OCI-LY7 (cell line): ENCODE results near the gene MDFIC. TPM values are rescaled to one million over a fixed set of nuclear protein-coding genes. Genes with fewer than 3 reads are reported as not detected.

ENCODE experiments used
- BruUV-seq: library from RNA; stranded (reverse); fragments of 400-500 nt; replicated peaks from 2 replicates; lab custom pipeline; 2021; lab: Mats Ljungman, UMichigan
- CTCF ChIA-PET: fragments of 300-600 bp; sonication (Branson Sonifier 250); formaldehyde crosslinking; loops from one replicate; lab custom pipeline; 2022; ENCODE audit warnings: antibody characterized with exemption; ENCODE audit not compliant: unreplicated experiment; lab: Charles Lee
- POLR2A ChIA-PET: fragments of 300-600 bp; sonication (Branson Sonifier 250); formaldehyde crosslinking; loops from one replicate; lab custom pipeline; 2022; ENCODE audit warnings: antibody characterized with exemption; lab: Charles Lee
- DNase-seq: peaks from one replicate; pipeline ENCODE4 v3.0.0-alpha.2; 2015; ENCODE audit warnings: low spot score
- H2AFZ ChIP-seq: fragments of 200-600 bp; sonication (generic), shearing (Covaris generic); 2 replicates; pipeline ENCODE4 v1.6.1; 2014; ENCODE audit warnings: mild to moderate bottlenecking, antibody characterized with exemption, low read length, moderate library complexity
- H3K27ac ChIP-seq: fragments of 200-600 bp; sonication (generic); 2 replicates; pipeline ENCODE4 v1.5.1; 2014; ENCODE audit warnings: mixed run types, low read depth, mild to moderate bottlenecking, moderate library complexity, low read length, inconsistent platforms; ENCODE audit not compliant: poor library complexity, severe bottlenecking
- H3K36me3 ChIP-seq: fragments of 200-600 bp; sonication (generic); 2 replicates; pipeline ENCODE4 v1.6.1; 2014; ENCODE audit warnings: mild to moderate bottlenecking, antibody characterized with exemption, low read length, moderate library complexity, mixed read lengths; ENCODE audit not compliant: insufficient read depth
- H3K4me1 ChIP-seq: fragments of 200-600 bp; sonication (generic); 2 replicates; pipeline ENCODE4 v1.5.1; 2014; ENCODE audit warnings: mild to moderate bottlenecking, low read length; ENCODE audit not compliant: insufficient read depth, poor library complexity, severe bottlenecking
- H3K4me2 ChIP-seq: fragments of 200-600 bp; sonication (generic); 2 replicates; pipeline ENCODE4 v1.6.1; 2014; ENCODE audit warnings: mild to moderate bottlenecking, low read length
- H3K4me3 ChIP-seq: fragments of 200-600 bp; sonication (generic); 2 replicates; pipeline ENCODE4 v1.5.1; 2014; ENCODE audit warnings: mild to moderate bottlenecking, low read depth, low read length; ENCODE audit not compliant: poor library complexity, severe bottlenecking
- H3K79me2 ChIP-seq: fragments of 200-600 bp; sonication (generic); 2 replicates; pipeline ENCODE4 v1.6.1; 2016; ENCODE audit warnings: low read depth, mild to moderate bottlenecking, low read length, moderate library complexity, mixed read lengths; ENCODE audit not compliant: insufficient read depth
- H3K9me2 ChIP-seq: fragments of 200-600 bp; sonication (generic); 2 replicates; pipeline ENCODE4 v1.6.1; 2016; ENCODE audit warnings: mild to moderate bottlenecking, low read length, mixed read lengths; ENCODE audit not compliant: insufficient read depth
- H3K9me3 ChIP-seq: fragments of 200-600 bp; sonication (generic); 2 replicates; pipeline ENCODE4 v1.6.1; 2014; ENCODE audit warnings: mild to moderate bottlenecking, mixed run types, low read length, mixed read lengths
- H4K20me1 ChIP-seq: fragments of 200-600 bp; sonication (generic); 2 replicates; pipeline ENCODE4 v1.6.1; 2014; ENCODE audit warnings: mild to moderate bottlenecking, antibody characterized with exemption, low read length, moderate library complexity, mixed read lengths; ENCODE audit not compliant: insufficient read depth
- CTCF ChIP-seq: fragments of 200-600 bp; sonication (generic); conservative IDR thresholded peaks from 2 replicates; pipeline ENCODE4 v1.5.1; 2014; ENCODE audit warnings: mild to moderate bottlenecking, antibody characterized with exemption, low read length, moderate library complexity, mixed read lengths
- EZH2phosphoT487 ChIP-seq: fragments of 200-600 bp; sonication (generic); IDR thresholded peaks from 2 replicates; pipeline ENCODE4 v1.6.1; 2018; ENCODE audit warnings: low read depth, borderline replicate concordance, mild to moderate bottlenecking, mixed run types, antibody characterized with exemption, low read length, moderate library complexity, mixed read lengths
- intact Hi-C: fragments of 100-400 bp; cut with micrococcal nuclease; formaldehyde crosslinking; loops from one replicate; pipeline ENCODE4 v1.10.0; 2022; ENCODE audit not compliant: unreplicated experiment
- total RNA-seq, 2 experiments: library from RNA; depleted of rRNA in 1 of 2; stranded (reverse); fragments of >200 nt in 1 of 2; shearing (Covaris generic) in 1 of 2; gene quantifications; 2 replicates each; pipeline ENCODE4 v1.2.3, GENCODE V29; 2014 to 2022

Gene MDFIC
- total RNA-seq, 2 experiments from 2014 or later, result not detected

GRCh38 chr7:115042596-115042995 lies 120.7 kb downstream of the MDFIC start:
- Histone ChIP-seq H2AFZ (no peak overlapping the region), H3K4me2 (no peak overlapping the region), H3K4me3 (no peak overlapping the region), H3K27ac (no peak overlapping the region), H3K9me2 (no peaks in the 10 kb centered on the region), H3K9me3 (no peaks in the 10 kb centered on the region), H4K20me1 (no peaks in the 10 kb centered on the region), H3K36me3 (no peaks in the 10 kb centered on the region), H3K4me1 (no peaks in the 10 kb centered on the region), H3K79me2 (no peaks in the 10 kb centered on the region)
- no TSS peak for BruUV-seq
- POLR2A ChIA-PET, result no interaction called here
- intact Hi-C loops, result no loop called here
- TF ChIP-seq EZH2phosphoT487 (no peak), CTCF (no peak)
- no peak for DNase-seq
- CTCF ChIA-PET, result no interaction called here

- no peak for TF ChIP-seq EZH2phosphoT487
- TF ChIP-seq CTCF, result no peak
- intact Hi-C loops, result no loop called here
- no TSS peak for BruUV-seq
- Histone ChIP-seq H3K36me3 (no peaks in the 10 kb centered on the region), H3K4me2 (no peak overlapping the region), H3K4me1 (no peaks in the 10 kb centered on the region), H3K9me3 (no peaks in the 10 kb centered on the region), H4K20me1 (no peaks in the 10 kb centered on the region), H3K4me3 (no peak overlapping the region), H3K27ac (no peak overlapping the region), H3K9me2 (no peaks in the 10 kb centered on the region), H2AFZ (no peak overlapping the region), H3K79me2 (no peaks in the 10 kb centered on the region)
- ChIA-PET POLR2A (interaction anchor here (0.7 kb wide), 2 partner anchors 88 to 1538 kb away, joined by 3 read pairs; no protein-coding TSS in a partner anchor), CTCF (no interaction called here)
- DNase-seq, result no peak
Measured at GRCh38 chr7:115043605-115044004, 121.7 kb downstream of the MDFIC start.

- Histone ChIP-seq H2AFZ (no peak overlapping the region), H3K9me3 (no peaks in the 10 kb centered on the region), H3K4me1 (no peaks in the 10 kb centered on the region), H3K4me3 (no peak overlapping the region), H3K9me2 (no peaks in the 10 kb centered on the region), H3K79me2 (no peaks in the 10 kb centered on the region), H3K4me2 (no peak overlapping the region), H4K20me1 (no peaks in the 10 kb centered on the region), H3K27ac (no peak overlapping the region), H3K36me3 (no peaks in the 10 kb centered on the region)
- no peak for DNase-seq
- POLR2A ChIA-PET, result interaction anchor here (0.7 kb wide), 1 partner anchor 88 kb away, joined by 3 read pairs; no protein-coding TSS in a partner anchor
- BruUV-seq, result no TSS peak
- intact Hi-C loops, result no loop called here
- CTCF ChIA-PET, result no interaction called here
- TF ChIP-seq CTCF (no peak), EZH2phosphoT487 (no peak)
Measured at GRCh38 chr7:115044224-115044623, 122.3 kb downstream of the MDFIC start.
